HG03558 (cell line): ENCODE results near the gene FCRL4.

Experiments used
- ATAC-seq: cut with Tn5 transposase; IDR thresholded peaks from one replicate; pipeline ENCODE4 v1.9.1; 2021; ENCODE audit warnings: moderate number of reproducible peaks; ENCODE audit not compliant: unreplicated experiment; ENCODE audit errors: extremely low read depth

The FCRL4 gene

DNA sequence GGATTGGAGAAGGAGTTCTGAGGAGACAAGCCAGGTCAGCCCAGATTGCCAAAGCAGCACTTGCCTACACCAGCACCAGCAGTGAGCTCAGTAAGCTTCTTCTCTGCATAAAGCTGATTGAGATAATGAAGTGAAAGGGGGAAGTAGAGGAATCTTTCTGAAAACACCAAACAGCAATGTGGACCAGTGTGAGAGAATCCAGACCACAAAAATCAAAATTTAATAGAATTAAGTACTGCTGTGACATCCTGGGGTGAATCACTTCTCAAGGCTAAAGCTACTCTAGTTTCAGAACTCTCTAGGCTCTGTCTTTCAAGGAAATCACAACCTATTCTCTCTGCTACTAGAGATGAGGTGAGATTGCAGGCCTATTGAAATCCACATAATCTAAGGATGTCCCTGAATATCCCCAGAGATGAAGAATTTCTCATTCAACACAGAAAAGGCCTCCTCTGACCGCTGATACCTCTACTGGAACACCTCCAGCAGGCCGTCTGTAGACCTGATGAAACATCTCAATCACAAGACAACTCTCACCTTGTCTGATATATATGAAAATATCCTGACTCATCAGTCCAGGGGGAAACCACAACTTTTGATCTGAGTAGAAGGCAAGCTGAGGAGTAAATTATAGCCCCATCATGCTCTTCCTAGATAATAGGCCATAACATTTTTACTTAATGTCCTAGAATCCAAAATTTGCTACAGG, at the start of gene FCRL4:
TSS of gene FCRL4 (minus strand) at position 127 of the 709 bp plus-strand sequence. CDS start 141 bp downstream, outside the sequence.
- peak; percentile 35 for ATAC-seq

DNA sequence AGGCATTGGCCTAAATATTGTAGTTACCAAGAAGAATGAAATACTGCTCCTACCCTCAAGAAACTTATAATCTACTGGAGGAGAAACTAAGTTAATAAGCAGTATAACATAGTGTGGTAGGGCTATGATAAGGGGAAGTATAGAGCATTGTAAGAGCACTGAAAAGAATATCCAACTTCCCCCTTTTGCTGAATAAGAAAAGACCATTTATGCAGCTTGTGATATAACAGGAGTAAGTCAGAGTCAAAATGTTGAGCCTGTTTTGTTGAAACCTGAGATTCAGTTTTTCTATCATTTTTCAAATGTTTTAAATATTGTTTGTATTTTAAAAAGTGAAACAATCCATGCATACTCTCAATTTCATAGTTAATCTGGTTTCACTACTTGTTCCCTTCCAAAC, 48.3 kb upstream of the FCRL4 start:
- no peak for ATAC-seq

- no peak for ATAC-seq
These were observed 43.3 kb upstream of the FCRL4 start for GRCh38 chr1:157641177-157641576.

GRCh38 chr1:157639800-157640199, 41.9 kb upstream of the FCRL4 start:
- no peak for ATAC-seq

- ATAC-seq, result no peak
These were observed 30.9 kb upstream of the FCRL4 start for GRCh38 chr1:157628773-157629172.

- ATAC-seq, result no peak
These were observed 28.2 kb upstream of the FCRL4 start for GRCh38 chr1:157626099-157626498.

- no peak for ATAC-seq
These were observed 26.6 kb upstream of the FCRL4 start for GRCh38 chr1:157624471-157624870.

DNA sequence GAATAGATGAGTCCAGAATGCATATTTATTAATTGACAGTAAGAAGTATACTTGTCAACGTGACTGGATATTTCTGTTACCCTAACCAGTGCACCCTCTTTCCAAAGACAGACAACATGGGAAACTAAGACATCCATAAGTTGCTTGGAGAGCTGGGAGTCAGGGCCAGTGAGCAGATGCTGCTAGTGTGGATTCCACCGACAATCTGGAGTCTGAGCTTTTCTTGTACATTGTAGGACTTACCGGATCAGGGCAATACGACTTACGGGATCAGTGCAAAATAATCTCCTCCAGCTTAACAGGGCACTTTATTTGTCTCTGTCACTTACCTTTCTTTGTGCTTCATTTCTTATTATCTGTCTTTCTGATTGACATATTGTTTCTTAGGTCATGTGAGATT, 24.6 kb upstream of the FCRL4 start:
- ATAC-seq, result no peak

- ATAC-seq, result no peak
These were observed 20.3 kb upstream of the FCRL4 start for GRCh38 chr1:157618190-157618589.

DNA sequence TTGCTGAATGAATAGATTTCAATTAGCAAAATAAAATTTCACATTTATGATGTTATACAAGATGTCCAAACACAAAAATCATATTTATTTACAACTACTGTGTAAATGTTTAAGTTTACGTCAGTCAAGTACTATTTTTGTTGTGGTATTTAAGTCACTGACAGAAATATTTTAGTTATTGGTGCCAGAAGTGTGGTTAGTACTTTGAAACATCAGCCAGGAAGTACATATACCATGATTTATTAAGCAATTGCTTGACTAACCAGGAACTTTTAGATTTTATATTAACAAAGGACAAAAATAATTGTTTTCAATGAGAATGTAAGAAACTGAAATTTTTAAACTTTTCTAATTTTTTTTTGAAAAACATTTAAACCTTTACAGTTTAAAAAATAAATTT, 2.4 kb upstream of the FCRL4 start:
- no peak for ATAC-seq

- ATAC-seq, result no peak
These were observed 1.5 kb downstream of the FCRL4 start for GRCh38 chr1:157596384-157596783.

GRCh38 chr1:157595356-157595755, 2.5 kb downstream of the FCRL4 start:
- ATAC-seq, result peak; percentile 54

GRCh38 chr1:157585984-157586383, 11.9 kb downstream of the FCRL4 start:
- no peak for ATAC-seq

GRCh38 chr1:157584503-157584902, 13.4 kb downstream of the FCRL4 start:
- no peak for ATAC-seq

- ATAC-seq, result no peak
These were observed 17.1 kb downstream of the FCRL4 start for GRCh38 chr1:157580828-157581210.

DNA sequence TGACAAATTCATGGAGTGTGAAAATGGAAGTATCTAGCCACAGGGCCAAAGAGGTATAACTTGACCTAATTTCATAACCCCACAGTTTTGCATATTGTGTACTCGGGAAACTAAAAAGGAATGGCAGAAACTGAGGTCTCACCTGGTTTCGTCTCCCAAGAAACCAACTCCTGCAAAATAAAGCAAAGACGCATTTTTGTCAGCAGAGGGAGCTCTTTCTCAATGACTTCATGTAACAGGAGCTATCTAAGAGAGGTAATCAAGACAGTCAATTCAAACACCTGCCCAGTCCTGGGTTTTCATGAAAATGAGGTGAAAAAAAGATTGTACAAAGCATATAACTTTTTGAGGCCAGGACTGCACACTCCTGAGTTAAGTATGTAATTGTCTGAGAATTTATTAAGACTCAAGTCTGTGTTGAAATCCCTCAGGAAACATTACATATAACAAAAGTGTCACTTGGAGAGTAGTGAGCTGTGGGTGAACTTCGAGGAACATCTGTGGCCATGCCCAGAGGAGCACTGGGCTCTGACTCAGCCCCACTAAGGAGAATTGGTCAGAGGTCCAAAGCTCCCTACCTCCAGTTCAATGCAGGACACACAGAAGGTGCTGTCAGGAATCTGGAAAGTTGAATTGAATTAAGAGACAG, 17.6 kb downstream of the FCRL4 start:
- ATAC-seq, result no peak

- ATAC-seq, result no peak
These were observed 20.5 kb downstream of the FCRL4 start for GRCh38 chr1:157577420-157577819.

DNA sequence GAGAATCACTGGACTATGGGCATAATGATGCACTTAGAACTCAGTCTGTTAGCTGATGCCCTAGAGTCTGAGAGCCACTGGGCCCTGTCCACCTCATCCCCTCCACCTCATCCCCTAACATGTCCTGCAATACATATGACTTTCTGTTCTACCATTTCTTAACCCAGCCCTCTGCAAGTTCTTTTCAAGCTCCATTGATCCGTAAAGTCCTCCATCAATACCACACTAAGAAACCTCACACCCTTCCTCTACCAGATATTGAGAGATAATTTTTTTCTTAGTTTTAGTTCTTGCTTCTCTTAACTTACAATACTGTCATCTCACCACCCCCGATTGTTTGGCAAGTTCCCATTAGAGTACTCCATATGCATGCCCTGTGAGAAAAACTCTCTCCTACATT, 22.1 kb downstream of the FCRL4 start:
- ATAC-seq, result no peak

DNA sequence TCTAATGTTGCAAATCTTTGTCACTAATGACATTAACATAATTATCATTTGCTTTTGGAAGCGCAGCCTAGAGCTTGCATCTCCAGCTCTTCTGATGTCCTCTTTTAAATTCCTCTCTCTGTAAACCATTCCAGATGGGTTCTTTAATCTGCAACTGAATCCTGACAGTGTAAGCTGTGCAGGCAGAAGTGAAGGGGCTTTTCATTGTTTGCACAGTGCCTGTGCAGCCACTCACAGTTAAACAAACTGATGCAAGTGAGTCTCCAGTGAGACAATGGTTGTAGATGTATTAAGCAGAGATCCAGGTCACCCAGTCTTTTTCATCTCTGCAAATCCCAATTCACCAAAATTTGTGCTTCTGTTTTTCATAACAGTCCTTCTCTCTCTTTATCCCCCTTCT, 23.0 kb downstream of the FCRL4 start:
- ATAC-seq, result no peak

- no peak for ATAC-seq
These were observed 31.2 kb downstream of the FCRL4 start for GRCh38 chr1:157566484-157567300.

GRCh38 chr1:157562515-157562914, 35.4 kb downstream of the FCRL4 start:
- no peak for ATAC-seq
